ENCODE measurements around the gene FTMT. TPM values are rescaled to one million over a fixed set of nuclear protein-coding genes. Genes with fewer than 3 reads are reported as not detected.

Gene FTMT
- total and polyA plus RNA-seq, 2 of the 13 experiments (the other 11 are each of a cell fraction or from before 2014, with no cell fraction given), result not detected

DNA sequence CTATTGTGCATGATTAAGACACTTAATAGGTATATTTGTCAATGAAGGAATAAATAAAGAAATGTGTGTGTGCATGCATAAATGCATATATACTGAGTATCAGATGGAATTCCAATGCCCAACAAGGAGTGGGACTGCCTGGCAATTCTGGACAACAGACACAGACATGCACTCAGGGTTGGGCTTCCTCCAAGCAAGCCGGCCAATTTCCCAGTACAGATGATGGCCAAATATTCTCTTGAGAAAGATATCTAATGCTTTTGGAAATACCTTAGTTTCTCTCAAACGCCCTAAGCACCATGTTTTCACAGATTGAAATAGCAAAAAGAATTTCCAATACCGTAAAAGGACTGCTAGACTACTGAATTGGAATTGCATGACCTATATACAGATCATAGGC lies 11.1 kb downstream of the FTMT start:
- H3K27me3 ChIP-seq (ENCODE audit: control insufficient read depth in 1 of 2, insufficient read depth in 2 of 2, low read length in 2 of 2), result no peaks in the 10 kb centered on the region
- H3K4me2 ChIP-seq (ENCODE audit: low read depth, low read length), result no peak overlapping the region
- H3K9ac ChIP-seq (ENCODE audit: insufficient read depth, low read depth, low read length), result no peak overlapping the region
- WGBS (ENCODE audit: low lambda C conversion rate), result 0% methylated on average over 3 of the region's 3 CpGs
- no peaks in the 10 kb centered on the region for H4K20me1 ChIP-seq (ENCODE audit: insufficient read depth, low read length)
- CTCF ChIA-PET (ENCODE audit: low intra/inter-chr PET ratio, low total read pairs), result no interaction called here
- H3K36me3 ChIP-seq (replicated peaks in 1 of 2; ENCODE audit: control insufficient read depth in 1 of 2, insufficient read depth in 2 of 2, low read length in 2 of 2), result no peaks in the 10 kb centered on the region
- DNase-seq (ENCODE audit: low spot score), result no peak
- H2AFZ ChIP-seq (ENCODE audit: low read length), result no peak overlapping the region
- no peaks in the 10 kb centered on the region for H3K9me3 ChIP-seq (ENCODE audit: low read length)
- POLR2A ChIA-PET, result no interaction called here
- no peaks in the 10 kb centered on the region for H3K79me2 ChIP-seq (ENCODE audit: insufficient read depth, low read length)
- H3K27ac ChIP-seq (ENCODE audit: extremely low read length, insufficient read depth, low read length), result no peak overlapping the region
- H3K4me1 ChIP-seq (ENCODE audit: insufficient read depth, low read length), result no peaks in the 10 kb centered on the region
- no peak overlapping the region for H3K4me3 ChIP-seq (replicated peaks in 1 of 3; ENCODE audit: insufficient read depth in 1 of 3, low read depth in 2 of 3, low read length in 3 of 3)
- no peak for FAIRE-seq
- TF ChIP-seq ZNF180 (CRISPR knock-in tag; IDR thresholded peaks at IDR 0.05; ENCODE audit: borderline replicate concordance, low read depth) (no peak), EHMT2 (IDR thresholded peaks at IDR 0.05; ENCODE audit: borderline replicate concordance, low read depth, low read length) (no peak), SMAD9 (CRISPR knock-in tag; IDR thresholded peaks at IDR 0.05) (no peak), MIER3 (CRISPR knock-in tag; IDR thresholded peaks at IDR 0.05; ENCODE audit: borderline replicate concordance) (no peak), SMARCE1 (IDR thresholded peaks at IDR 0.05; ENCODE audit: borderline replicate concordance) (no peak), HNRNPH1 (optimal IDR thresholded peaks at IDR 0.05; ENCODE audit: low read depth, low read length) (no peak), ZNF547 (CRISPR knock-in tag; IDR thresholded peaks at IDR 0.05) (no peak), GABPA (IDR thresholded peaks at IDR 0.05; ENCODE audit: low read depth, low read length) (no peak), GABPA (CRISPR knock-in tag; IDR thresholded peaks at IDR 0.05; ENCODE audit: low read depth) (no peak), MIXL1 (CRISPR knock-in tag; IDR thresholded peaks at IDR 0.05) (no peak), FOXK2 (IDR thresholded peaks at IDR 0.05) (no peak), ZNF891 (CRISPR knock-in tag; IDR thresholded peaks at IDR 0.05) (no peak), FOSL2 (CRISPR knock-in tag; IDR thresholded peaks at IDR 0.05) (no peak), AGO2 (optimal IDR thresholded peaks at IDR 0.05; ENCODE audit: low read depth, low read length) (no peak), ELF4 (CRISPR knock-in tag; IDR thresholded peaks at IDR 0.05; ENCODE audit: borderline replicate concordance) (no peak), ZNF451 (CRISPR knock-in tag; IDR thresholded peaks at IDR 0.05) (no peak), ATRX (CRISPR knock-in tag; IDR thresholded peaks at IDR 0.05; ENCODE audit: borderline replicate concordance) (no peak)
- TF ChIP-seq, protein P1, sequence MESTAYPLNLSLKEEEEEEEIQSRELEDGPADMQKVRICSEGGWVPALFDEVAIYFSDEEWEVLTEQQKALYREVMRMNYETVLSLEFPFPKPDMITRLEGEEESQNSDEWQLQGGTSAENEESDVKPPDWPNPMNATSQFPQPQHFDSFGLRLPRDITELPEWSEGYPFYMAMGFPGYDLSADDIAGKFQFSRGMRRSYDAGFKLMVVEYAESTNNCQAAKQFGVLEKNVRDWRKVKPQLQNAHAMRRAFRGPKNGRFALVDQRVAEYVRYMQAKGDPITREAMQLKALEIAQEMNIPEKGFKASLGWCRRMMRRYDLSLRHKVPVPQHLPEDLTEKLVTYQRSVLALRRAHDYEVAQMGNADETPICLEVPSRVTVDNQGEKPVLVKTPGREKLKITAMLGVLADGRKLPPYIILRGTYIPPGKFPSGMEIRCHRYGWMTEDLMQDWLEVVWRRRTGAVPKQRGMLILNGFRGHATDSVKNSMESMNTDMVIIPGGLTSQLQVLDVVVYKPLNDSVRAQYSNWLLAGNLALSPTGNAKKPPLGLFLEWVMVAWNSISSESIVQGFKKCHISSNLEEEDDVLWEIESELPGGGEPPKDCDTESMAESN (CRISPR knock-in tag; conservative IDR thresholded peaks at IDR 0.05), result no peak
- TF ChIP-seq, protein P2, sequence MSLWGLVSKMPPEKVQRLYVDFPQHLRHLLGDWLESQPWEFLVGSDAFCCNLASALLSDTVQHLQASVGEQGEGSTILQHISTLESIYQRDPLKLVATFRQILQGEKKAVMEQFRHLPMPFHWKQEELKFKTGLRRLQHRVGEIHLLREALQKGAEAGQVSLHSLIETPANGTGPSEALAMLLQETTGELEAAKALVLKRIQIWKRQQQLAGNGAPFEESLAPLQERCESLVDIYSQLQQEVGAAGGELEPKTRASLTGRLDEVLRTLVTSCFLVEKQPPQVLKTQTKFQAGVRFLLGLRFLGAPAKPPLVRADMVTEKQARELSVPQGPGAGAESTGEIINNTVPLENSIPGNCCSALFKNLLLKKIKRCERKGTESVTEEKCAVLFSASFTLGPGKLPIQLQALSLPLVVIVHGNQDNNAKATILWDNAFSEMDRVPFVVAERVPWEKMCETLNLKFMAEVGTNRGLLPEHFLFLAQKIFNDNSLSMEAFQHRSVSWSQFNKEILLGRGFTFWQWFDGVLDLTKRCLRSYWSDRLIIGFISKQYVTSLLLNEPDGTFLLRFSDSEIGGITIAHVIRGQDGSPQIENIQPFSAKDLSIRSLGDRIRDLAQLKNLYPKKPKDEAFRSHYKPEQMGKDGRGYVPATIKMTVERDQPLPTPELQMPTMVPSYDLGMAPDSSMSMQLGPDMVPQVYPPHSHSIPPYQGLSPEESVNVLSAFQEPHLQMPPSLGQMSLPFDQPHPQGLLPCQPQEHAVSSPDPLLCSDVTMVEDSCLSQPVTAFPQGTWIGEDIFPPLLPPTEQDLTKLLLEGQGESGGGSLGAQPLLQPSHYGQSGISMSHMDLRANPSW (CRISPR knock-in tag; IDR thresholded peaks at IDR 0.05; ENCODE audit: borderline replicate concordance), result no peak
- TF ChIP-seq, protein P3, sequence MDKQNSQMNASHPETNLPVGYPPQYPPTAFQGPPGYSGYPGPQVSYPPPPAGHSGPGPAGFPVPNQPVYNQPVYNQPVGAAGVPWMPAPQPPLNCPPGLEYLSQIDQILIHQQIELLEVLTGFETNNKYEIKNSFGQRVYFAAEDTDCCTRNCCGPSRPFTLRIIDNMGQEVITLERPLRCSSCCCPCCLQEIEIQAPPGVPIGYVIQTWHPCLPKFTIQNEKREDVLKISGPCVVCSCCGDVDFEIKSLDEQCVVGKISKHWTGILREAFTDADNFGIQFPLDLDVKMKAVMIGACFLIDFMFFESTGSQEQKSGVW (CRISPR knock-in tag; IDR thresholded peaks at IDR 0.05; ENCODE audit: borderline replicate concordance), result no peak
- intact Hi-C loops (cut with micrococcal nuclease; ENCODE audit: unreplicated experiment) (no loop called here), in situ Hi-C loops (cut with HindIII; ENCODE audit: extremely low pct_ligation_motif_present, low pct_unique_long_range_greater_than_20kb) (no loop called here)
- ATAC-seq, result no peak
- no TSS peak for BruUV-seq (replicated peaks)
